Panc1 (cell line): ENCODE results near the gene SEMG2. TPM values are rescaled to one million over a fixed set of nuclear protein-coding genes. Genes with fewer than 3 reads are reported as not detected.

ENCODE experiments used
- ATAC-seq: fragments of 200-7000 bp; cut with Tn5 transposase; 2 replicates; pipeline ENCODE4 v1.9.1; 2020; ENCODE audit warnings: mild to moderate bottlenecking, moderate library complexity
- BruUV-seq: library from RNA; stranded (reverse); fragments of 400-500 nt; replicated peaks from 2 replicates; lab custom pipeline; 2021; lab: Mats Ljungman, UMichigan
- CTCF ChIA-PET: fragments of 300-600 bp; sonication (Branson Sonifier 250); formaldehyde crosslinking; loops from one replicate; lab custom pipeline; 2022; ENCODE audit warnings: antibody characterized with exemption; lab: Charles Lee
- POLR2A ChIA-PET: fragments of 300-600 bp; sonication (Branson Sonifier 250); formaldehyde crosslinking; loops from one replicate; lab custom pipeline; 2022; ENCODE audit warnings: antibody characterized with exemption; lab: Charles Lee
- DNase-seq: peaks from one replicate; pipeline ENCODE4 v3.0.0-alpha.2; 2010; ENCODE audit warnings: low read depth, low spot score
- H3K27ac ChIP-seq: 2 replicates; pipeline ENCODE4 v1.5.1; 2011; ENCODE audit warnings: mild to moderate bottlenecking, low read length, inconsistent platforms
- H3K27me3 ChIP-seq: fragments of 200-500 bp; sonication (Bioruptor generic); 2 replicates; pipeline ENCODE4 v1.6.0; 2014; ENCODE audit warnings: low read length, inconsistent platforms; ENCODE audit not compliant: control insufficient read depth, insufficient read depth
- H3K36me3 ChIP-seq: fragments of 200-500 bp; sonication (Bioruptor generic); 2 replicates; pipeline ENCODE4 v1.5.1; 2014; ENCODE audit warnings: inconsistent platforms, mild to moderate bottlenecking, low read length, moderate library complexity; ENCODE audit not compliant: control insufficient read depth, insufficient read depth
- H3K4me1 ChIP-seq: 2 replicates; pipeline ENCODE4 v1.5.1; 2011; ENCODE audit warnings: inconsistent platforms, mild to moderate bottlenecking, low read length, moderate library complexity; ENCODE audit not compliant: control insufficient read depth, insufficient read depth
- H3K4me3 ChIP-seq, 2 experiments: 2 replicates each; pipeline ENCODE4 v1.5.1; 2011 to 2012; ENCODE audit warnings: low read depth in 2 of 2, low read length in 2 of 2, mild to moderate bottlenecking in 2 of 2, inconsistent platforms in 1 of 2, moderate library complexity in 1 of 2
- H3K9me3 ChIP-seq: fragments of 200-500 bp; sonication (Bioruptor generic); 2 replicates; pipeline ENCODE4 v1.5.1; 2014; ENCODE audit warnings: low read depth, mild to moderate bottlenecking, inconsistent platforms, low read length, moderate library complexity; ENCODE audit not compliant: control insufficient read depth, insufficient read depth
- CTCF ChIP-seq: fragments of 450-650 bp; IDR thresholded peaks from 2 replicates; pipeline ENCODE4 v1.5.1; 2017; ENCODE audit warnings: mild to moderate bottlenecking
- POLR2AphosphoS5 ChIP-seq: IDR thresholded peaks from 2 replicates; pipeline ENCODE4 v1.6.1; 2012; ENCODE audit warnings: mild to moderate bottlenecking, low read depth, low read length, moderate library complexity
- REST ChIP-seq, 2 experiments: IDR thresholded peaks; 2 replicates each; pipeline ENCODE4 v1.6.1; 2011 to 2012; ENCODE audit warnings: low read depth in 2 of 2, control low read depth in 1 of 2, low read length in 1 of 2, mild to moderate bottlenecking in 1 of 2, moderate library complexity in 1 of 2; ENCODE audit not compliant: insufficient read depth in 1 of 2
- SIN3A ChIP-seq: IDR thresholded peaks from 2 replicates; pipeline ENCODE4 v1.6.1; 2012; ENCODE audit warnings: low read depth, mild to moderate bottlenecking, low read length, moderate library complexity, borderline replicate concordance; ENCODE audit not compliant: insufficient read depth
- TCF7L2 ChIP-seq: IDR thresholded peaks from 2 replicates; pipeline ENCODE4 v1.6.1; 2011; ENCODE audit warnings: mild to moderate bottlenecking, low read depth, low read length, inconsistent platforms
- in situ Hi-C: cut with HindIII; loops from 2 replicates; pipeline ENCODE4 v1.10.0; 2016; ENCODE audit warnings: low sequenced_read_pairs, low pct_unique_long_range_greater_than_20kb
- intact Hi-C: fragments of 100-400 bp; cut with micrococcal nuclease; formaldehyde crosslinking; loops from one replicate; pipeline ENCODE4 v1.10.0; 2022; ENCODE audit not compliant: unreplicated experiment
- total RNA-seq: library from RNA; stranded (reverse); gene quantifications from one replicate; pipeline ENCODE4 v1.2.1, GENCODE V29; 2021; ENCODE audit not compliant: unreplicated experiment

Gene SEMG2
- total RNA-seq, 1 experiment from 2014 or later, result not detected

- intact Hi-C loops, result no loop called here
- no peak for TF ChIP-seq REST (IDR thresholded peaks at IDR 0.05; ENCODE audit: insufficient read depth in 1 of 2, low read depth in 2 of 2, low read length in 1 of 2)
- TF ChIP-seq TCF7L2, result no peak
- TF ChIP-seq SIN3A, result no peak
- TF ChIP-seq POLR2AphosphoS5, result no peak
- TF ChIP-seq CTCF, result no peak
- H3K4me1 ChIP-seq, result no peaks in the 10 kb centered on the region
- peaks cover 13% of the 10 kb centered on the region for H3K27me3 ChIP-seq
- ATAC-seq, result no peak
- H3K9me3 ChIP-seq, result no peaks in the 10 kb centered on the region
- no peak overlapping the region for H3K4me3 ChIP-seq
- no TSS peak for BruUV-seq
- no peaks in the 10 kb centered on the region for H3K36me3 ChIP-seq
- in situ Hi-C loops, result no loop called here
- H3K27ac ChIP-seq, result no peak overlapping the region
- CTCF ChIA-PET, result no interaction called here
- POLR2A ChIA-PET, result no interaction called here
- DNase-seq, result no peak
Measured at GRCh38 chr20:45218124-45218523, 3.0 kb upstream of the SEMG2 start.

- in situ Hi-C loops (no loop called here), intact Hi-C loops (no loop called here)
- no peak overlapping the region for H3K4me3 ChIP-seq
- no peak for TF ChIP-seq POLR2AphosphoS5
- no peak for TF ChIP-seq TCF7L2
- no peak for TF ChIP-seq CTCF
- TF ChIP-seq REST (IDR thresholded peaks at IDR 0.05; ENCODE audit: insufficient read depth in 1 of 2, low read depth in 2 of 2, low read length in 1 of 2), result no peak
- no peak for TF ChIP-seq SIN3A
- no peaks in the 10 kb centered on the region for H3K9me3 ChIP-seq
- CTCF ChIA-PET, result no interaction called here
- ATAC-seq (no peak), DNase-seq (no peak)
- peaks cover 13% of the 10 kb centered on the region for H3K27me3 ChIP-seq
- BruUV-seq, result no TSS peak
- no peak overlapping the region for H3K27ac ChIP-seq
- POLR2A ChIA-PET, result no interaction called here
- no peaks in the 10 kb centered on the region for H3K4me1 ChIP-seq
- no peaks in the 10 kb centered on the region for H3K36me3 ChIP-seq
Measured at GRCh38 chr20:45218636-45219035, 2.5 kb upstream of the SEMG2 start.
